SK-N-SH (cell line): ENCODE results near the gene SAPCD2. TPM values are rescaled to one million over a fixed set of nuclear protein-coding genes. Genes with fewer than 3 reads are reported as not detected.

Experiments used
- CTCF ChIA-PET: fragments of 300-600, 350-600 bp; formaldehyde crosslinking; extraction: SDS; loops from one replicate; lab custom pipeline; 2021; lab: Yijun Ruan, JAX
- POLR2A ChIA-PET: fragments of 350-600 bp; sonication (Branson Sonifier 250); formaldehyde crosslinking; extraction: SDS; loops from one replicate; lab custom pipeline; 2020; ENCODE audit warnings: antibody characterized with exemption, inconsistent platforms; lab: Yijun Ruan, JAX
- DNase-seq: peaks from one replicate; pipeline ENCODE4 v3.0.0; 2012
- H2AFZ ChIP-seq: fragments of 200-600 bp; sonication (generic); 2 replicates; pipeline ENCODE4 v1.8.1; 2016; ENCODE audit warnings: antibody characterized with exemption, mild to moderate bottlenecking, low read depth
- H3F3A ChIP-seq: fragments of 200-600 bp; sonication (generic); replicated peaks from 2 replicates; pipeline ENCODE3; 2016; ENCODE audit warnings: antibody characterized with exemption, mild to moderate bottlenecking; ENCODE audit not compliant: insufficient read depth
- H3K27ac ChIP-seq, 2 experiments: fragments of 200-500 bp in 1 of 2; fragments of 200-600 bp in 1 of 2; sonication (Bioruptor generic) in 1 of 2; sonication (generic), shearing (Covaris generic) in 1 of 2; 2 replicates each; pipeline versions ENCODE4 v1.5.1 to v1.6.1; 2014 to 2016; ENCODE audit warnings: low read depth in 2 of 2, inconsistent platforms in 1 of 2, low read length in 1 of 2, mild to moderate bottlenecking in 1 of 2, mixed read lengths in 1 of 2
- H3K27me3 ChIP-seq: fragments of 200-600 bp; sonication (generic), shearing (Covaris generic); 2 replicates; pipeline ENCODE4 v1.6.1; 2016; ENCODE audit warnings: mixed run types; ENCODE audit not compliant: insufficient read depth
- H3K36me3 ChIP-seq, 2 experiments: fragments of 200-500 bp in 1 of 2; fragments of 200-600 bp in 1 of 2; sonication (Bioruptor generic) in 1 of 2; sonication (generic) in 1 of 2; replicated peaks in 1 of 2; 2 replicates each; pipeline versions ENCODE3 to v1.5.1; 2014 to 2016; ENCODE audit warnings: low read length in 1 of 2, mild to moderate bottlenecking in 1 of 2; ENCODE audit not compliant: insufficient read depth in 2 of 2, control insufficient read depth in 1 of 2
- H3K4me1 ChIP-seq, 2 experiments: fragments of 200-500 bp in 1 of 2; fragments of 200-600 bp in 1 of 2; sonication (Bioruptor generic) in 1 of 2; sonication (generic), shearing (Covaris generic) in 1 of 2; 2 replicates each; pipeline versions ENCODE4 v1.5.1 to v1.6.1; 2014 to 2016; ENCODE audit warnings: low read depth in 1 of 2, low read length in 1 of 2, mixed run types in 1 of 2; ENCODE audit not compliant: insufficient read depth in 2 of 2, control insufficient read depth in 1 of 2
- H3K4me2 ChIP-seq: fragments of 200-600 bp; sonication (generic), shearing (Covaris generic); 2 replicates; pipeline ENCODE4 v1.6.1; 2017; ENCODE audit warnings: mixed run types
- H3K4me3 ChIP-seq, 2 experiments: fragments of 200-500 bp in 1 of 2; fragments of 200-600 bp in 1 of 2; sonication (Bioruptor generic) in 1 of 2; sonication (generic), shearing (Covaris generic) in 1 of 2; 2 replicates each; pipeline versions ENCODE4 v1.5.1 to v1.8.1; 2014 to 2016; ENCODE audit warnings: low read depth in 2 of 2, inconsistent platforms in 1 of 2, low read length in 1 of 2, mild to moderate bottlenecking in 1 of 2, mixed read lengths in 1 of 2, moderate library complexity in 1 of 2
- H3K79me2 ChIP-seq: fragments of 200-600 bp; sonication (generic); 2 replicates; pipeline ENCODE4 v1.8.1; 2017; ENCODE audit warnings: mild to moderate bottlenecking; ENCODE audit not compliant: insufficient read depth
- H3K9ac ChIP-seq: fragments of 200-600 bp; sonication (generic); 2 replicates; pipeline ENCODE4 v1.6.1; 2017; ENCODE audit warnings: mixed run types
- H3K9me2 ChIP-seq: fragments of 200-600 bp; sonication (generic); 2 replicates; pipeline ENCODE4 v1.6.1; 2017; ENCODE audit warnings: mixed run types
- H3K9me3 ChIP-seq: fragments of 200-600 bp; sonication (generic); 2 replicates; pipeline ENCODE4 v1.6.1; 2017; ENCODE audit warnings: mixed run types, mild to moderate bottlenecking, moderate library complexity
- H4K20me1 ChIP-seq: fragments of 200-600 bp; sonication (generic); 2 replicates; pipeline ENCODE4 v1.6.1; 2017; ENCODE audit warnings: mild to moderate bottlenecking, mixed run types; ENCODE audit not compliant: insufficient read depth
- CHD2 ChIP-seq: fragments of 150-350 bp; IDR thresholded peaks from 2 replicates; pipeline ENCODE4 v1.6.1; 2018; ENCODE audit warnings: low read length; ENCODE audit not compliant: partially characterized antibody
- ELF1 ChIP-seq: IDR thresholded peaks from 2 replicates; pipeline ENCODE4 v1.4.0; 2012
- EP300 ChIP-seq, 2 experiments: IDR thresholded peaks; 2 replicates each; pipeline versions ENCODE4 v1.4.0 to v1.6.1; 2012; ENCODE audit warnings: borderline replicate concordance in 1 of 2, low read depth in 1 of 2, low read length in 1 of 2
- EZH2phosphoT487 ChIP-seq: fragments of 200-600 bp; sonication (generic); IDR thresholded peaks from 2 replicates; pipeline ENCODE4 v1.6.1; 2017; ENCODE audit warnings: low read depth, mixed run types, mild to moderate bottlenecking, antibody characterized with exemption, moderate library complexity, borderline replicate concordance
- FOSL2 ChIP-seq: IDR thresholded peaks from 2 replicates; pipeline ENCODE4 v1.4.0; 2012; ENCODE audit warnings: low read depth, mild to moderate bottlenecking, moderate library complexity, borderline replicate concordance
- IRF3 ChIP-seq: fragments of 150-350 bp; IDR thresholded peaks from 2 replicates; pipeline ENCODE4 v1.6.1; 2016; ENCODE audit warnings: mild to moderate bottlenecking, low read depth, low read length
- JUND ChIP-seq: IDR thresholded peaks from 2 replicates; pipeline ENCODE4 v1.4.0; 2012
- NFIC ChIP-seq: IDR thresholded peaks from 2 replicates; pipeline ENCODE4 v1.4.0; 2012; ENCODE audit warnings: borderline replicate concordance
- RAD21 ChIP-seq: IDR thresholded peaks from 2 replicates; pipeline ENCODE4 v1.6.1; 2012; ENCODE audit warnings: mild to moderate bottlenecking, low read length
- REST ChIP-seq: IDR thresholded peaks from 2 replicates; pipeline ENCODE4 v1.6.1; 2012; ENCODE audit warnings: mild to moderate bottlenecking, low read depth, low read length, moderate library complexity
- RFX5 ChIP-seq: IDR thresholded peaks from 2 replicates; pipeline ENCODE4 v1.6.1; 2012; ENCODE audit warnings: mild to moderate bottlenecking, improper control_type of control experiment, low read length
- RXRA ChIP-seq: IDR thresholded peaks from 2 replicates; pipeline ENCODE4 v1.4.0; 2012; ENCODE audit warnings: low read depth, mild to moderate bottlenecking, borderline replicate concordance
- SIN3A ChIP-seq: IDR thresholded peaks from 2 replicates; pipeline ENCODE4 v1.6.1; 2012; ENCODE audit warnings: low read depth, mild to moderate bottlenecking, low read length, moderate library complexity, borderline replicate concordance
- TAF1 ChIP-seq: IDR thresholded peaks from 2 replicates; pipeline ENCODE4 v1.6.1; 2012; ENCODE audit warnings: low read depth, mild to moderate bottlenecking, low read length, moderate library complexity, borderline replicate concordance
- TEAD4 ChIP-seq: IDR thresholded peaks from 2 replicates; pipeline ENCODE4 v1.4.0; 2012; ENCODE audit warnings: mild to moderate bottlenecking, borderline replicate concordance; ENCODE audit not compliant: insufficient read depth
- USF1 ChIP-seq: IDR thresholded peaks from 2 replicates; pipeline ENCODE4 v1.4.0; 2012; ENCODE audit warnings: low read depth, borderline replicate concordance
- USF2 ChIP-seq: fragments of 150-350 bp; IDR thresholded peaks from 2 replicates; pipeline ENCODE4 v1.6.1; 2017; ENCODE audit warnings: antibody characterized with exemption, low read length, low read depth, borderline replicate concordance
- YY1 ChIP-seq: IDR thresholded peaks from 2 replicates; pipeline ENCODE4 v1.4.0; 2012; ENCODE audit warnings: low read depth, mild to moderate bottlenecking
- ZBTB33 ChIP-seq: IDR thresholded peaks from 2 replicates; pipeline ENCODE4 v1.4.0; 2012; ENCODE audit warnings: low read depth, borderline replicate concordance
- WGBS: methylation state at CpG from one replicate; pipeline ENCODE4 v1.1.6; 2017; ENCODE audit warnings: low lambda C conversion rate; 5-methylcytosine and 5-hydroxymethylcytosine counted together
- polyA plus RNA-seq, 3 experiments: library from polyadenylated mRNA; depleted of rRNA; stranded (reverse); fragments of >200 nt; gene quantifications; 2 replicates each; pipeline ENCODE4 v1.2.3, GENCODE V29; 2012

The SAPCD2 gene
- polyA plus RNA-seq, 1 of the 3 experiments (the other 2 are of a cell fraction) = 6.0 TPM

GRCh38 chr9:137075275-137075775, 5.0 kb upstream of the SAPCD2 start:
- H3K9ac ChIP-seq = no peak overlapping the region
- 88% methylated on average over 12 of the region's 12 CpGs for WGBS
- H3K36me3 ChIP-seq = peaks cover 3 to 4% of the 10 kb centered on the region in 2 experiments
- H3K4me1 ChIP-seq = peaks cover 0 to 21% of the 10 kb centered on the region in 2 experiments; a peak in 1 of 4 replicates
- no peaks in the 10 kb centered on the region for H4K20me1 ChIP-seq
- no peak overlapping the region for H2AFZ ChIP-seq
- no peak for DNase-seq
- ChIA-PET CTCF (interaction anchor here (2.1 to 3.5 kb wide), 4 partner anchors 11 to 40 kb away, joined by 7 to 14 read pairs (median 10); no protein-coding TSS in a partner anchor), POLR2A (no interaction called here)
- H3K4me2 ChIP-seq = no peak overlapping the region
- no peaks in the 10 kb centered on the region for H3K27me3 ChIP-seq
- no peaks in the 10 kb centered on the region for H3K9me2 ChIP-seq
- peaks cover 13% of the 10 kb centered on the region for H3F3A ChIP-seq
- no peaks in the 10 kb centered on the region for H3K79me2 ChIP-seq
- no peak overlapping the region for H3K27ac ChIP-seq
- H3K9me3 ChIP-seq = no peaks in the 10 kb centered on the region
- TF ChIP-seq EP300 (IDR thresholded peaks at IDR 0.05; ENCODE audit: borderline replicate concordance in 1 of 2, low read depth in 1 of 2, low read length in 1 of 2) (no peak), IRF3 (no peak), FOSL2 (no peak), EZH2phosphoT487 (no peak), RFX5 (no peak), NFIC (no peak), USF2 (no peak), USF1 (no peak), YY1 (no peak), ELF1 (no peak), JUND (no peak), ZBTB33 (no peak), REST (no peak), RXRA (no peak), TEAD4 (no peak), CHD2 (no peak), TAF1 (no peak), RAD21 (no peak), SIN3A (no peak)
- no peak overlapping the region for H3K4me3 ChIP-seq
